ENCODE measurements around the gene KIF19. TPM values are rescaled to one million over a fixed set of nuclear protein-coding genes. Genes with fewer than 3 reads are reported as not detected.

Gene KIF19
- total RNA-seq, 2 donors from 2014 or later: 0.27 to 2.4 TPM

GRCh38 chr17:74350486-74350885 is 24.5 kb downstream of the KIF19 start:
- no peak overlapping the region for H3K27ac Mint-ChIP-seq
- Histone ChIP-seq H3K9me3 (ENCODE audit: control insufficient read depth, low read length) (no peaks in the 10 kb centered on the region), H3K36me3 (ENCODE audit: control insufficient read depth, insufficient read depth, low read length) (no peaks in the 10 kb centered on the region), H3K27me3 (ENCODE audit: control insufficient read depth, insufficient read depth, low read length, poor library complexity, severe bottlenecking) (peaks cover 72% of the 10 kb centered on the region), H3K4me3 (ENCODE audit: low read length) (no peak overlapping the region), H3K9ac (ENCODE audit: extremely low read depth, low read length, poor library complexity, severe bottlenecking) (no peak overlapping the region), H3K27ac (ENCODE audit: low read depth, low read length) (no peak overlapping the region), H3K4me1 (ENCODE audit: control insufficient read depth, insufficient read depth, low read length) (no peaks in the 10 kb centered on the region)
- peaks cover 80% of the 10 kb centered on the region for H3K27me3 Mint-ChIP-seq (ENCODE audit: insufficient read depth)
- 86 to 87% methylated on average over 17 to 20 of the region's 20 CpGs for WGBS, 2 experiments (ENCODE audit: insufficient coverage in 1 of 2, insufficient read length in 1 of 2)
- H3K4me1 Mint-ChIP-seq: no peaks in the 10 kb centered on the region
- H3K9me3 Mint-ChIP-seq: no peaks in the 10 kb centered on the region
- no peak for TF ChIP-seq CTCF (conservative IDR thresholded peaks at IDR 0.05)
- H3K36me3 Mint-ChIP-seq (ENCODE audit: low read depth): no peaks in the 10 kb centered on the region
- H3K4me3 Mint-ChIP-seq: no peak overlapping the region
- DNase-seq: no peak

GRCh38 chr17:74351552-74352210 is 25.7 kb downstream of the KIF19 start:
- Histone ChIP-seq H3K4me1 (ENCODE audit: control insufficient read depth, insufficient read depth, low read length) (no peaks in the 10 kb centered on the region), H3K4me3 (ENCODE audit: low read length) (no peak overlapping the region), H3K27ac (ENCODE audit: low read depth, low read length) (no peak overlapping the region), H3K9me3 (ENCODE audit: control insufficient read depth, low read length) (no peaks in the 10 kb centered on the region), H3K27me3 (ENCODE audit: control insufficient read depth, insufficient read depth, low read length, poor library complexity, severe bottlenecking) (peaks cover 84% of the 10 kb centered on the region), H3K9ac (ENCODE audit: extremely low read depth, low read length, poor library complexity, severe bottlenecking) (no peak overlapping the region), H3K36me3 (ENCODE audit: control insufficient read depth, insufficient read depth, low read length) (no peaks in the 10 kb centered on the region)
- H3K9me3 Mint-ChIP-seq: no peaks in the 10 kb centered on the region
- H3K36me3 Mint-ChIP-seq (ENCODE audit: low read depth): no peaks in the 10 kb centered on the region
- WGBS, 2 experiments (ENCODE audit: insufficient coverage in 1 of 2, insufficient read length in 1 of 2): 10 to 17% methylated on average over 16 to 55 of the region's 55 CpGs
- DNase-seq: peak; percentile 92
- H3K27me3 Mint-ChIP-seq (ENCODE audit: insufficient read depth): peaks cover 91% of the 10 kb centered on the region
- peak; percentile 73 for TF ChIP-seq CTCF (conservative IDR thresholded peaks at IDR 0.05)
- no peak overlapping the region for H3K4me3 Mint-ChIP-seq
- no peaks in the 10 kb centered on the region for H3K4me1 Mint-ChIP-seq
- H3K27ac Mint-ChIP-seq: no peak overlapping the region

GRCh38 chr17:74353446-74354060 is 27.5 kb downstream of the KIF19 start:
- TF ChIP-seq CTCF (conservative IDR thresholded peaks at IDR 0.05): no peak
- Histone ChIP-seq H3K4me3 (ENCODE audit: low read length) (no peak overlapping the region), H3K9ac (ENCODE audit: extremely low read depth, low read length, poor library complexity, severe bottlenecking) (no peak overlapping the region), H3K36me3 (ENCODE audit: control insufficient read depth, insufficient read depth, low read length) (no peaks in the 10 kb centered on the region), H3K27me3 (ENCODE audit: control insufficient read depth, insufficient read depth, low read length, poor library complexity, severe bottlenecking) (peaks cover 95% of the 10 kb centered on the region), H3K27ac (ENCODE audit: low read depth, low read length) (no peak overlapping the region), H3K4me1 (ENCODE audit: control insufficient read depth, insufficient read depth, low read length) (no peaks in the 10 kb centered on the region), H3K9me3 (ENCODE audit: control insufficient read depth, low read length) (no peaks in the 10 kb centered on the region)
- Mint-ChIP-seq H3K36me3 (ENCODE audit: low read depth) (no peaks in the 10 kb centered on the region), H3K9me3 (no peaks in the 10 kb centered on the region), H3K4me3 (no peak overlapping the region), H3K27ac (no peak overlapping the region), H3K27me3 (ENCODE audit: insufficient read depth) (peaks cover 95% of the 10 kb centered on the region), H3K4me1 (peaks cover 2% of the 10 kb centered on the region)
- 88 to 90% methylated on average over 8 to 10 of the region's 10 CpGs for WGBS, 2 experiments (ENCODE audit: insufficient coverage in 1 of 2, insufficient read length in 1 of 2)
- no peak for DNase-seq

Data from endodermal cell (in vitro differentiated cells).